ENCODE results near the gene SLC12A6. TPM values are rescaled to one million over a fixed set of nuclear protein-coding genes. Genes with fewer than 3 reads are reported as not detected.

Gene SLC12A6
- total and polyA plus RNA-seq, 7 experiments from 2014 or later, result 9.6 to 122 (median 104) TPM

GRCh38 chr15:34373951-34374350 lies 36.4 kb upstream of the SLC12A6 start:
- Mint-ChIP-seq H3K4me1 (peaks cover 0 to 12% (median 0%) of the 10 kb centered on the region in 7 donors), H3K4me3 (no peak overlapping the region), H3K27me3 (no peaks in the 10 kb centered on the region), H3K36me3 (peaks cover 0 to 13% (median 0%) of the 10 kb centered on the region in 5 donors), H3K27ac (peak overlapping the region in 1 of 9 donors; percentile 36), H3K9me3 (peaks cover 0 to 4% (median 0%) of the 10 kb centered on the region in 11 donors)
- Histone ChIP-seq H3K9me3 (ENCODE audit: control insufficient read depth in 2 of 3, low read length in 3 of 3) (no peaks in the 10 kb centered on the region), H3K4me1 (ENCODE audit: control insufficient read depth in 2 of 2, insufficient read depth in 2 of 2, low read length in 2 of 2) (no peaks in the 10 kb centered on the region), H3K4me3 (ENCODE audit: low read length) (no peak overlapping the region), H3K36me3 (ENCODE audit: control insufficient read depth in 2 of 3, insufficient read depth in 3 of 3, low read length in 3 of 3) (no peaks in the 10 kb centered on the region), H3K27me3 (ENCODE audit: control insufficient read depth in 2 of 2, insufficient read depth in 2 of 2, low read length in 2 of 2) (no peaks in the 10 kb centered on the region), H3K27ac (ENCODE audit: low read depth, low read length) (no peak overlapping the region)
- intact Hi-C loops (cut with micrococcal nuclease), result loop anchor here in 1 of 2 donors (10.0 kb wide), 1 partner anchor 1191 kb away; no protein-coding TSS in a partner anchor
- ChIA-PET CTCF (no interaction called here), POLR2A (no interaction called here)
- ATAC-seq (no peak), DNase-seq (no peak)

DNA sequence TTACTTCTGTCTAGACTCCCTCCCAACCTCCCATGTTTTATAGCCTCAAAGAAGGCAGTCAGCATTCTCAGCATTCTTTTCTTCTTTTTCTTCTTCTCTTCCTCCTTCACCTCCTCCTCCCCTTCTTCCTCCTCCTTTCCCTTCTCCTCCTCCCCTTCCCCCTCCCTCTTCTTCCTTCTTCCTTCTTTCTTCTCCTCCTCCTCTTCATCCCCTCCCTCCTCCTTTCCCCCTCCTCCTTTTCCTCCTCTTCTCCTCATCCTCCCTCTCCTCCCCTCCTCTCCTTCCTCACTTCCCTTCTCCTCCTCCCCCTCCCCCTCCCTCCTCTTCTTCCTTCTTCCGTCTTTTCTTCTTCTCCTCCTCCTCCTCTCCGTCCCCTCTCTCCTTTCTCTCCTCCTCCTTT lies 33.1 kb upstream of the SLC12A6 start:
- ATAC-seq, result no peak
- Histone ChIP-seq H3K4me1 (ENCODE audit: control insufficient read depth in 2 of 2, insufficient read depth in 2 of 2, low read length in 2 of 2) (peaks cover 11 to 13% of the 10 kb centered on the region in 2 donors), H3K27me3 (ENCODE audit: control insufficient read depth in 2 of 2, insufficient read depth in 2 of 2, low read length in 2 of 2) (no peaks in the 10 kb centered on the region), H3K36me3 (ENCODE audit: control insufficient read depth in 2 of 3, insufficient read depth in 3 of 3, low read length in 3 of 3) (peaks cover 0 to 4% (median 0%) of the 10 kb centered on the region in 3 experiments), H3K9me3 (ENCODE audit: control insufficient read depth in 2 of 3, low read length in 3 of 3) (no peaks in the 10 kb centered on the region), H3K4me3 (ENCODE audit: low read length) (no peak overlapping the region), H3K27ac (ENCODE audit: low read depth, low read length) (no peak overlapping the region)
- Mint-ChIP-seq H3K4me1 (peaks cover 5 to 34% (median 16%) of the 10 kb centered on the region in 7 donors), H3K9me3 (peaks cover 0 to 4% (median 0%) of the 10 kb centered on the region in 11 donors), H3K4me3 (no peak overlapping the region), H3K27ac (peak overlapping the region in 5 of 9 donors; percentile 58 to 81 (median 72)), H3K27me3 (no peaks in the 10 kb centered on the region), H3K36me3 (peaks cover 0 to 14% (median 0%) of the 10 kb centered on the region in 5 donors)
- no peak for DNase-seq
- intact Hi-C loops (cut with micrococcal nuclease), result loop anchor here in 1 of 2 donors (10.0 kb wide), 1 partner anchor 1194 kb away; no protein-coding TSS in a partner anchor
- POLR2A ChIA-PET, result no interaction called here
- CTCF ChIA-PET, result no interaction called here

DNA sequence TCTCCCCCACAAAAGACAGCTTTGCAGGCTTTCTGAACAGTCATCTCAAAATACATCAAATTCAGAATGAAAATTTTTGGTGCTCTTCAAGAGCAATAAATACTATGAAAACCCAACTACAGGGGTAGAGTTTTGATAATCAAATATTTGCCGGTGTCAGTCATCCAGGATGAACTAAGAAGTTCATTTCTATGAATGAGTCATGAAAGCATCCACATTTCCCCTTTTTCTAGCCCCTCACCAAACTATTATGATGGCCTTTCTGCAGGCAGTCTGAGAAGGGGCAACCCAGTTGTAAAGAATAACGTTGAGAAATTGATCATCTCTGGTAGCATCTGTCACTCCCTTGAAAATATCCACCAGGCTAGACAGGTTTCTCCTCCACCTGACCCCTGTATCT lies 32.5 kb upstream of the SLC12A6 start:
- Histone ChIP-seq H3K27me3 (ENCODE audit: control insufficient read depth in 2 of 2, insufficient read depth in 2 of 2, low read length in 2 of 2) (no peaks in the 10 kb centered on the region), H3K4me3 (ENCODE audit: low read length) (no peak overlapping the region), H3K4me1 (ENCODE audit: control insufficient read depth in 2 of 2, insufficient read depth in 2 of 2, low read length in 2 of 2) (peaks cover 13 to 17% of the 10 kb centered on the region in 2 donors), H3K36me3 (ENCODE audit: control insufficient read depth in 2 of 3, insufficient read depth in 3 of 3, low read length in 3 of 3) (peaks cover 0 to 4% (median 0%) of the 10 kb centered on the region in 3 experiments), H3K27ac (ENCODE audit: low read depth, low read length) (no peak overlapping the region), H3K9me3 (ENCODE audit: control insufficient read depth in 2 of 3, low read length in 3 of 3) (no peaks in the 10 kb centered on the region)
- CTCF ChIA-PET, result no interaction called here
- H3K4me3 Mint-ChIP-seq, result peak overlapping the region in 3 of 10 donors; percentile 4 to 13 (median 8)
- no peak for DNase-seq
- intact Hi-C loops (cut with micrococcal nuclease), result loop anchor here in 1 of 2 donors (10.0 kb wide), 1 partner anchor 1195 kb away; no protein-coding TSS in a partner anchor
- peaks cover 0 to 4% (median 0%) of the 10 kb centered on the region in 11 donors for H3K9me3 Mint-ChIP-seq
- peak overlapping the region; percentile 38 to 81 (median 65) for H3K27ac Mint-ChIP-seq
- POLR2A ChIA-PET, result interaction anchor here (0.6 kb wide), 1 partner anchor 8 kb away, joined by 6 read pairs; no protein-coding TSS in a partner anchor
- peaks cover 0 to 14% (median 0%) of the 10 kb centered on the region in 5 donors for H3K36me3 Mint-ChIP-seq
- H3K4me1 Mint-ChIP-seq, result peaks cover 5 to 39% (median 22%) of the 10 kb centered on the region in 7 donors
- no peaks in the 10 kb centered on the region for H3K27me3 Mint-ChIP-seq
- ATAC-seq, result no peak

DNA sequence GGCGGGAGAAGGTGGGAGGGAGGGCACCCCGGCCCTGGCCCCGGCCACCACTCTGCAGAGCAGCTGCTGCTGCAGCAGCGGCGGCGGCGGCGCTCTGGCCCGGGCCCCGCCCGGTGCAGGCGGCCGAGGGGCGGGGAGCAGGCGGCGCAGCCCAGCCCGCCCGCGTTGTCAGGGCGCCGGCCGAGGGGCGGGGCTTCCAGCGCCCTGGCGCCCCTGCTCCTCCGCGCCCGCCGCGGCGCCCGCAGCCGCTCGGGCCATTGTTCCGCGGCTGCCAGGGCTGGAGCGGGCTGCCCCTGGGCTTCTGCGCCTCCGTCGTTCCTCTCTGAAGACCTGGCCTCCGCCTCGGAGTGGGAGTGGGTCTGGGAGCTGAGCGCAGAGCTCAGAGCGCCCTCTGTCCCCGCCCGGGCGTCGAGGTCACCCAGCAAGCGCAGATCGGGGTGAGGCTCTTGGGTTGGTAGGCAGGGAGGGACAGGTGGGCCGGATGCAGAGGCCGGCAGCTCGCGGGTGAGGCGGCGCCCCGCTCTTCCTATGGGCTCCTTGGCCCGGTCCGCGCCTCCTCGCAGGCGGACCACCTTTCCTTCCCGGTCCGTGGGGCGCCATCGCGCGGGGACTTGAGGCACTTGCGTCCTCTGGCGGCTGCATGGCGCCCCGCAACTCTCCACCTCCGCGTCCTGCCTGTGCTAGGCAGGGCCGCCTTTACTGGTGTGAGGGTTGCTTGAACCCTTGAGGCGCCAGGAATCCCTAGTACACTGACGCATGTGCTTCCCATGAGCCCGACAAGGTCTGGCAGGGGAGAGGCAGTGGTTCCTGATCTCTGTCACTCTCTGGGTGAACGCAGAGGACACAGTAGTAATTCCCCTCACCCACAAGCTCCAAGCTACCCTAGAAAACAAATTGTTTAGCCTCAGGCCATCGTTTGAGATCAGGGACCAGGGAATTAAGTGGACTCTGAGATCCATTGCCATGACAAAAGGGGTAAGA lies 29.8 kb upstream of the SLC12A6 start, which contains the start of gene LPCAT4:
Gene LPCAT4 (minus strand): TSS at position 96 of the 981 bp plus-strand sequence. CDS start 96 bp downstream, outside the sequence.
- peak within 1 kb of the TSS; percentile 88 for H3K27ac ChIP-seq (ENCODE audit: low read depth, low read length)
- H3K27me3 Mint-ChIP-seq, result no peaks in the 10 kb centered on the region
- H3K9me3 Mint-ChIP-seq, result peaks cover 0 to 4% (median 0%) of the 10 kb centered on the region in 11 donors
- peak within 1 kb of the TSS; percentile 82 for H3K4me3 ChIP-seq (ENCODE audit: low read length)
- H3K4me1 Mint-ChIP-seq, result peaks cover 5 to 45% (median 27%) of the 10 kb centered on the region in 7 donors
- H3K4me3 Mint-ChIP-seq, result peak within 1 kb of the TSS; percentile 94 to 99 (median 96)
- no peaks in the 10 kb centered on the region for H3K9me3 ChIP-seq (ENCODE audit: control insufficient read depth in 2 of 3, low read length in 3 of 3)
- ChIA-PET CTCF (interaction anchor here (0.6 to 3.5 kb wide), 28 partner anchors 11 to 310 kb away, joined by 3 to 68 read pairs (median 4); partner anchors contain the start of genes EMC4, GOLGA8B, NOP10 and NUTM1), POLR2A (interaction anchor here (0.6 to 5.1 kb wide), 20 partner anchors 9 to 329 kb away, joined by 3 to 49 read pairs (median 5); partner anchors contain the start of genes AVEN, EMC4, EMC7 and GOLGA8B)
- H3K36me3 Mint-ChIP-seq, result peaks cover 0 to 18% (median 5%) of the 10 kb centered on the region in 5 donors
- DNase-seq (peak; percentile 81 to 91 (median 89)), ATAC-seq (peak; percentile 94)
- no peaks in the 10 kb centered on the region for H3K27me3 ChIP-seq (ENCODE audit: control insufficient read depth in 2 of 2, insufficient read depth in 2 of 2, low read length in 2 of 2)
- intact Hi-C loops (cut with micrococcal nuclease), result loop anchor here (1.0 to 10.0 kb wide), 18 partner anchors 24 to 621 kb away; partner anchors contain the start of genes EMC7 (in 2 of the 2), GOLGA8B (in 2 of the 2), KATNBL1 (in 2 of the 2) and NOP10 (in 2 of the 2)
- H3K36me3 ChIP-seq (ENCODE audit: control insufficient read depth in 2 of 3, insufficient read depth in 3 of 3, low read length in 3 of 3), result peaks cover 0 to 15% (median 0%) of the 10 kb centered on the region in 3 experiments
- H3K4me1 ChIP-seq (ENCODE audit: control insufficient read depth in 2 of 2, insufficient read depth in 2 of 2, low read length in 2 of 2), result peaks cover 13 to 17% of the 10 kb centered on the region in 2 donors
- H3K27ac Mint-ChIP-seq, result peak within 1 kb of the TSS; percentile 86 to 98 (median 94)

- no peaks in the 10 kb centered on the region for H3K27me3 Mint-ChIP-seq
- H3K4me1 ChIP-seq (ENCODE audit: control insufficient read depth in 2 of 2, insufficient read depth in 2 of 2, low read length in 2 of 2), result peaks cover 13 to 17% of the 10 kb centered on the region in 2 donors
- peak overlapping the region; percentile 68 for H3K27ac ChIP-seq (ENCODE audit: low read depth, low read length)
- CTCF ChIA-PET, result interaction anchor here (0.6 to 3.5 kb wide), 19 partner anchors 12 to 309 kb away, joined by 3 to 68 read pairs (median 4); partner anchors contain the start of genes EMC4, GOLGA8B, NOP10 and NUTM1
- H3K9me3 Mint-ChIP-seq, result peaks cover 0 to 2% (median 0%) of the 10 kb centered on the region in 11 donors
- ATAC-seq (peak; percentile 0), DNase-seq (peak in 8 of 9 donors; percentile 22 to 66 (median 34))
- peak overlapping the region; percentile 94 to 99 (median 96) for H3K4me3 Mint-ChIP-seq
- peaks cover 0 to 18% (median 5%) of the 10 kb centered on the region in 5 donors for H3K36me3 Mint-ChIP-seq
- POLR2A ChIA-PET, result interaction anchor here (1.0 to 5.1 kb wide), 12 partner anchors 8 to 328 kb away, joined by 3 to 49 read pairs (median 10); partner anchors contain the start of genes AVEN, EMC4, GOLGA8B and NOP10
- H3K27me3 ChIP-seq (ENCODE audit: control insufficient read depth in 2 of 2, insufficient read depth in 2 of 2, low read length in 2 of 2), result no peaks in the 10 kb centered on the region
- no peaks in the 10 kb centered on the region for H3K9me3 ChIP-seq (ENCODE audit: control insufficient read depth in 2 of 3, low read length in 3 of 3)
- H3K4me3 ChIP-seq (ENCODE audit: low read length), result peak overlapping the region; percentile 82
- peak overlapping the region; percentile 83 to 94 (median 88) for H3K27ac Mint-ChIP-seq
- peaks cover 0 to 21% (median 0%) of the 10 kb centered on the region in 3 experiments for H3K36me3 ChIP-seq (ENCODE audit: control insufficient read depth in 2 of 3, insufficient read depth in 3 of 3, low read length in 3 of 3)
- peaks cover 5 to 44% (median 27%) of the 10 kb centered on the region in 7 donors for H3K4me1 Mint-ChIP-seq
- intact Hi-C loops (cut with micrococcal nuclease), result loop anchor here (1.0 to 10.0 kb wide), 18 partner anchors 23 to 622 kb away; partner anchors contain the start of genes EMC7 (in 2 of the 2), GOLGA8B (in 2 of the 2), KATNBL1 (in 2 of the 2) and NOP10 (in 2 of the 2)
Observed at GRCh38 chr15:34366271-34367065, 28.9 kb upstream of the SLC12A6 start.

Measured in naive thymus-derived CD4-positive, alpha-beta T cell (primary cell).